NB4 (cell line): Measurements from ENCODE around the gene SCGB2A2.

Experiments used
- CTCF ChIP-seq: IDR thresholded peaks from one replicate; pipeline ENCODE4 v1.5.1; 2012; ENCODE audit warnings: low read depth, low read length
- MYC ChIP-seq: IDR thresholded peaks from 2 replicates; pipeline ENCODE4 v1.6.1; 2011; ENCODE audit warnings: low read depth, low read length
- POLR2A ChIP-seq: IDR thresholded peaks from 2 replicates; pipeline ENCODE4 v1.6.1; 2011; ENCODE audit warnings: mild to moderate bottlenecking; ENCODE audit not compliant: insufficient read length; ENCODE audit errors: extremely low read depth
- TF ChIP-seq, protein P1 (sequence below): IDR thresholded peaks from 2 replicates; pipeline ENCODE4 v1.6.1; 2011; ENCODE audit warnings: low read depth, low read length

DNA sequence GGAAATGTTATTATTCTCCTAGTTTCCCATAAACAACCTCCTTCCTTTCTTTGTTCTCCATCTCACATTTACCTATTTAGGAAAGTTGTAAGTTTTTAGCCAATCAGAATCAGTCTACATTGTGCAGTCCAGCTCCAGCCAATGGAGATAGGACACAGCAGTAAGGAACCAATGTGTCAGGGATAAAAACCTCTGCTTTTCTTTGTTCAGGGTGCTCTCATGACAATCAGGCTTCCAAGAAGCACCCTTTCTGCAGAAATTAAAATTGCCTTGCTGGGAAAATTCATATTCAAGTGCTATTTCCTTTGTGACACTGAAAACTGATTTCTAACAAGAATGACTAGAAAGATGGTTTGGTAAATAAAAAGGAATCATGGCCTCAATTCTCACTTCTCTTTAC is 46.9 kb upstream of the SCGB2A2 start:
- TF ChIP-seq CTCF (no peak), POLR2A (no peak), MYC (no peak)
- TF ChIP-seq, protein P1, sequence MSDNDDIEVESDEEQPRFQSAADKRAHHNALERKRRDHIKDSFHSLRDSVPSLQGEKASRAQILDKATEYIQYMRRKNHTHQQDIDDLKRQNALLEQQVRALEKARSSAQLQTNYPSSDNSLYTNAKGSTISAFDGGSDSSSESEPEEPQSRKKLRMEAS = no peak
